HG03135 (cell line): ENCODE data around the gene PRCD.
"Not testable (repeated sequence)": the region's sequence is repeated elsewhere in the genome, so short reads cannot be mapped to it uniquely, and the experiment has no call there.

Experiments used
- ATAC-seq: cut with Tn5 transposase; IDR thresholded peaks from one replicate; pipeline ENCODE4 v1.9.1; 2021; ENCODE audit warnings: mild to moderate bottlenecking, moderate library complexity; ENCODE audit not compliant: unreplicated experiment

The PRCD gene

GRCh38 chr17:76502341-76503211 is 37.3 kb upstream of the PRCD start:
- no peak for ATAC-seq

- ATAC-seq, result no peak
Measured at GRCh38 chr17:76504117-76504516, 35.7 kb upstream of the PRCD start.

- ATAC-seq, result no peak
Measured at GRCh38 chr17:76506408-76507345, 33.2 kb upstream of the PRCD start.

- not testable (repeated sequence) for ATAC-seq
Measured at GRCh38 chr17:76508472-76509063, 31.3 kb upstream of the PRCD start.

GRCh38 chr17:76510831-76511244 is 29.0 kb upstream of the PRCD start:
- no peak for ATAC-seq

- ATAC-seq, result no peak
Measured at GRCh38 chr17:76511668-76512365, 28.0 kb upstream of the PRCD start.

GRCh38 chr17:76512366-76513305 is 27.2 kb upstream of the PRCD start:
- ATAC-seq, result no peak

- no peak for ATAC-seq
Measured at GRCh38 chr17:76513306-76513692, 26.5 kb upstream of the PRCD start.

GRCh38 chr17:76514355-76514754 is 25.5 kb upstream of the PRCD start:
- ATAC-seq, result not testable (repeated sequence)

GRCh38 chr17:76515274-76515949 is 24.4 kb upstream of the PRCD start:
- ATAC-seq, result peak; percentile 58

GRCh38 chr17:76517638-76518038 is 22.2 kb upstream of the PRCD start:
- no peak for ATAC-seq

GRCh38 chr17:76519048-76519966 is 20.5 kb upstream of the PRCD start:
- no peak for ATAC-seq

- no peak for ATAC-seq
Measured at GRCh38 chr17:76521262-76521661, 18.6 kb upstream of the PRCD start.

GRCh38 chr17:76521683-76522082 is 18.2 kb upstream of the PRCD start:
- not testable (repeated sequence) for ATAC-seq

- no peak for ATAC-seq
Measured at GRCh38 chr17:76523084-76524037, 16.5 kb upstream of the PRCD start.

- no peak for ATAC-seq
Measured at GRCh38 chr17:76524598-76525512, 15.0 kb upstream of the PRCD start.
